ENCODE data around the gene DST.

The DST gene

GRCh38 chr6:56542364-56543331 lies 100.0 kb downstream of the DST start:
- H3K79me1 ChIP-seq (ENCODE audit: low read depth, low read length): no peaks in the 10 kb centered on the region
- H2BK120ac ChIP-seq (ENCODE audit: low read depth, low read length): no peak overlapping the region
- DNase-seq (ENCODE audit: low spot score): peak; percentile 87
- H3K14ac ChIP-seq (ENCODE audit: low read length): peak overlapping the region; percentile 31
- no peaks in the 10 kb centered on the region for H3K9me3 ChIP-seq (replicated peaks in 1 of 2; ENCODE audit: control insufficient read depth in 2 of 2, insufficient read depth in 1 of 2, low read depth in 1 of 2, low read length in 2 of 2)
- H3K27ac ChIP-seq (replicated peaks; ENCODE audit: low read length): peak overlapping the region; percentile 97
- no peak overlapping the region for H2AK5ac ChIP-seq (ENCODE audit: low read depth, low read length)
- no peaks in the 10 kb centered on the region for H3K36me3 ChIP-seq (replicated peaks in 1 of 2; ENCODE audit: control insufficient read depth in 2 of 2, insufficient read depth in 2 of 2, low read length in 2 of 2)
- H2BK12ac ChIP-seq (ENCODE audit: low read length): no peak overlapping the region
- peak overlapping the region; percentile 70 for H3K18ac ChIP-seq (ENCODE audit: low read length)
- peak overlapping the region; percentile 84 for H2AFZ ChIP-seq (ENCODE audit: low read length)
- no peak overlapping the region for H4K8ac ChIP-seq (ENCODE audit: low read depth, low read length)
- H2BK15ac ChIP-seq (ENCODE audit: low read length): peak overlapping the region; percentile 16
- H3K4ac ChIP-seq (ENCODE audit: low read length): peak overlapping the region; percentile 53
- peak overlapping the region; percentile 55 to 82 for H3K4me3 ChIP-seq (ENCODE audit: low read length in 2 of 2)
- H2BK5ac ChIP-seq (ENCODE audit: low read length): peak overlapping the region; percentile 66
- H3K9ac ChIP-seq (ENCODE audit: low read depth, low read length, poor library complexity): peak overlapping the region; percentile 83
- WGBS, 2 donors (ENCODE audit: extremely low coverage in 2 of 2, insufficient read length in 2 of 2, insufficient replicate concordance in 1 of 2): no CpG with 5 or more reads among the region's 50 CpGs
- H3K4me1 ChIP-seq (ENCODE audit: control insufficient read depth in 2 of 2, insufficient read depth in 1 of 2, low read depth in 1 of 2, low read length in 2 of 2): peaks cover 6 to 20% of the 10 kb centered on the region in 2 donors
- H3K27me3 ChIP-seq (ENCODE audit: control insufficient read depth in 3 of 3, insufficient read depth in 3 of 3, low read depth in 1 of 3, low read length in 3 of 3): no peaks in the 10 kb centered on the region
- peak overlapping the region; percentile 66 for H3K4me2 ChIP-seq (ENCODE audit: insufficient read depth, low read length, poor library complexity, severe bottlenecking)
- H3K23ac ChIP-seq (ENCODE audit: low read depth, low read length, poor library complexity): peak overlapping the region; percentile 80
- H4K91ac ChIP-seq (ENCODE audit: low read depth, low read length, poor library complexity): no peak overlapping the region

GRCh38 chr6:56541741-56542360 lies 100.8 kb downstream of the DST start:
- Histone ChIP-seq H3K4me2 (ENCODE audit: insufficient read depth, low read length, poor library complexity, severe bottlenecking) (no peak overlapping the region), H2BK5ac (ENCODE audit: low read length) (no peak overlapping the region), H3K36me3 (replicated peaks in 1 of 2; ENCODE audit: control insufficient read depth in 2 of 2, insufficient read depth in 2 of 2, low read length in 2 of 2) (peaks cover 0 to 6% of the 10 kb centered on the region in 2 donors), H3K9ac (ENCODE audit: low read depth, low read length, poor library complexity) (no peak overlapping the region), H3K4ac (ENCODE audit: low read length) (no peak overlapping the region), H3K14ac (ENCODE audit: low read length) (no peak overlapping the region), H3K27me3 (ENCODE audit: control insufficient read depth in 3 of 3, insufficient read depth in 3 of 3, low read depth in 1 of 3, low read length in 3 of 3) (no peaks in the 10 kb centered on the region), H3K27ac (replicated peaks; ENCODE audit: low read length) (no peak overlapping the region), H2AK5ac (ENCODE audit: low read depth, low read length) (no peak overlapping the region), H3K18ac (ENCODE audit: low read length) (no peak overlapping the region), H2BK120ac (ENCODE audit: low read depth, low read length) (no peak overlapping the region), H3K79me1 (ENCODE audit: low read depth, low read length) (no peaks in the 10 kb centered on the region), H3K23ac (ENCODE audit: low read depth, low read length, poor library complexity) (no peak overlapping the region), H3K4me1 (ENCODE audit: control insufficient read depth in 2 of 2, insufficient read depth in 1 of 2, low read depth in 1 of 2, low read length in 2 of 2) (peaks cover 6 to 20% of the 10 kb centered on the region in 2 donors), H4K8ac (ENCODE audit: low read depth, low read length) (no peak overlapping the region), H3K9me3 (replicated peaks in 1 of 2; ENCODE audit: control insufficient read depth in 2 of 2, insufficient read depth in 1 of 2, low read depth in 1 of 2, low read length in 2 of 2) (no peaks in the 10 kb centered on the region), H4K91ac (ENCODE audit: low read depth, low read length, poor library complexity) (no peak overlapping the region), H2BK12ac (ENCODE audit: low read length) (no peak overlapping the region), H2BK15ac (ENCODE audit: low read length) (no peak overlapping the region), H2AFZ (ENCODE audit: low read length) (peak overlapping the region; percentile 84), H3K4me3 (ENCODE audit: low read length in 2 of 2) (peak overlapping the region in 1 of 2 donors; percentile 55)
- DNase-seq (ENCODE audit: low spot score): no peak
- no CpG with 5 or more reads among the region's 3 CpGs for WGBS, 2 donors (ENCODE audit: extremely low coverage in 2 of 2, insufficient read length in 2 of 2, insufficient replicate concordance in 1 of 2)

GRCh38 chr6:56541030-56541600 lies 101.6 kb downstream of the DST start:
- H3K4me2 ChIP-seq (ENCODE audit: insufficient read depth, low read length, poor library complexity, severe bottlenecking): no peak overlapping the region
- H2BK15ac ChIP-seq (ENCODE audit: low read length): no peak overlapping the region
- no peak overlapping the region for H4K91ac ChIP-seq (ENCODE audit: low read depth, low read length, poor library complexity)
- peak overlapping the region in 1 of 2 donors; percentile 55 for H3K4me3 ChIP-seq (ENCODE audit: low read length in 2 of 2)
- H3K18ac ChIP-seq (ENCODE audit: low read length): no peak overlapping the region
- H3K9ac ChIP-seq (ENCODE audit: low read depth, low read length, poor library complexity): no peak overlapping the region
- no peak overlapping the region for H3K27ac ChIP-seq (replicated peaks; ENCODE audit: low read length)
- no CpG with 5 or more reads among the region's 11 CpGs for WGBS, 2 donors (ENCODE audit: extremely low coverage in 2 of 2, insufficient read length in 2 of 2, insufficient replicate concordance in 1 of 2)
- H3K4me1 ChIP-seq (ENCODE audit: control insufficient read depth in 2 of 2, insufficient read depth in 1 of 2, low read depth in 1 of 2, low read length in 2 of 2): peaks cover 6 to 20% of the 10 kb centered on the region in 2 donors
- no peaks in the 10 kb centered on the region for H3K79me1 ChIP-seq (ENCODE audit: low read depth, low read length)
- no peak overlapping the region for H2AK5ac ChIP-seq (ENCODE audit: low read depth, low read length)
- no peak overlapping the region for H4K8ac ChIP-seq (ENCODE audit: low read depth, low read length)
- no peak overlapping the region for H3K4ac ChIP-seq (ENCODE audit: low read length)
- no peak overlapping the region for H2BK120ac ChIP-seq (ENCODE audit: low read depth, low read length)
- no peak overlapping the region for H3K23ac ChIP-seq (ENCODE audit: low read depth, low read length, poor library complexity)
- no peaks in the 10 kb centered on the region for H3K27me3 ChIP-seq (ENCODE audit: control insufficient read depth in 3 of 3, insufficient read depth in 3 of 3, low read depth in 1 of 3, low read length in 3 of 3)
- no peak for DNase-seq (ENCODE audit: low spot score)
- H3K9me3 ChIP-seq (replicated peaks in 1 of 2; ENCODE audit: control insufficient read depth in 2 of 2, insufficient read depth in 1 of 2, low read depth in 1 of 2, low read length in 2 of 2): no peaks in the 10 kb centered on the region
- peaks cover 0 to 13% of the 10 kb centered on the region in 2 donors for H3K36me3 ChIP-seq (replicated peaks in 1 of 2; ENCODE audit: control insufficient read depth in 2 of 2, insufficient read depth in 2 of 2, low read length in 2 of 2)
- H2AFZ ChIP-seq (ENCODE audit: low read length): no peak overlapping the region
- H3K14ac ChIP-seq (ENCODE audit: low read length): no peak overlapping the region
- no peak overlapping the region for H2BK12ac ChIP-seq (ENCODE audit: low read length)
- H2BK5ac ChIP-seq (ENCODE audit: low read length): no peak overlapping the region

Measured in neuronal stem cell (in vitro differentiated cells).